H9 (cell line): ENCODE data around the gene SOX8. TPM values are rescaled to one million over a fixed set of nuclear protein-coding genes. Genes with fewer than 3 reads are reported as not detected.
"Not testable (repeated sequence)": the region's sequence is repeated elsewhere in the genome, so short reads cannot be mapped to it uniquely, and the experiment has no call there.

Experiments
- DNase-seq: peaks from one replicate; pipeline ENCODE4 v3.0.0-alpha.2; 2017
- H2AFZ ChIP-seq: one replicate; pipeline ENCODE4 v1.6.1; 2013; ENCODE audit warnings: mild to moderate bottlenecking, low read length, control low read depth, moderate library complexity
- H2AK5ac ChIP-seq: 2 replicates; pipeline ENCODE4 v1.6.1; 2013; ENCODE audit warnings: low read length, control low read depth, mixed read lengths; ENCODE audit not compliant: insufficient read length
- H2BK120ac ChIP-seq: one replicate; pipeline ENCODE4 v1.6.1; 2013; ENCODE audit warnings: low read depth, mild to moderate bottlenecking, low read length, control low read depth, inconsistent platforms; ENCODE audit not compliant: poor library complexity, severe bottlenecking
- H2BK12ac ChIP-seq: 2 replicates; pipeline ENCODE4 v1.6.1; 2013; ENCODE audit warnings: low read length, control low read depth, mixed read lengths, low read depth; ENCODE audit not compliant: insufficient read length
- H2BK15ac ChIP-seq: 2 replicates; pipeline ENCODE4 v1.6.1; 2013; ENCODE audit warnings: low read depth, low read length, control low read depth
- H2BK20ac ChIP-seq: one replicate; pipeline ENCODE4 v1.6.1; 2013; ENCODE audit warnings: low read depth, mild to moderate bottlenecking, low read length, control low read depth, inconsistent platforms; ENCODE audit not compliant: poor library complexity, severe bottlenecking
- H2BK5ac ChIP-seq: 2 replicates; pipeline ENCODE4 v1.6.1; 2013; ENCODE audit warnings: low read length, control low read depth, mixed read lengths; ENCODE audit not compliant: insufficient read length
- H3K14ac ChIP-seq: 2 replicates; pipeline ENCODE4 v1.6.1; 2013; ENCODE audit warnings: low read length, control low read depth; ENCODE audit not compliant: insufficient read depth
- H3K18ac ChIP-seq: 2 replicates; pipeline ENCODE4 v1.6.1; 2013; ENCODE audit warnings: low read depth, mild to moderate bottlenecking, mixed read lengths, low read length, control low read depth; ENCODE audit not compliant: insufficient read length
- H3K23ac ChIP-seq: 2 replicates; pipeline ENCODE4 v1.6.1; 2013; ENCODE audit warnings: low read length, control low read depth, mixed read lengths, low read depth; ENCODE audit not compliant: insufficient read length
- H3K23me2 ChIP-seq: 2 replicates; pipeline ENCODE4 v1.6.1; 2013; ENCODE audit warnings: low read depth, mild to moderate bottlenecking, mixed read lengths, low read length, control low read depth; ENCODE audit not compliant: insufficient read length, poor library complexity, severe bottlenecking
- H3K27ac ChIP-seq: 2 replicates; pipeline ENCODE4 v1.5.1; 2013; ENCODE audit warnings: low read length, control low read depth, mixed read lengths, low read depth; ENCODE audit not compliant: insufficient read length
- H3K27me3 ChIP-seq: 2 replicates; pipeline ENCODE4 v1.6.1; 2013; ENCODE audit warnings: low read length, control low read depth, inconsistent platforms; ENCODE audit not compliant: insufficient read depth
- H3K4ac ChIP-seq: 2 replicates; pipeline ENCODE4 v1.6.1; 2013; ENCODE audit warnings: low read depth, mild to moderate bottlenecking, control low read depth, inconsistent platforms, low read length, moderate library complexity
- H3K4me1 ChIP-seq: 2 replicates; pipeline ENCODE4 v1.6.1; 2013; ENCODE audit warnings: low read length, control low read depth, inconsistent platforms; ENCODE audit not compliant: insufficient read depth
- H3K4me2 ChIP-seq: 2 replicates; pipeline ENCODE4 v1.6.1; 2013; ENCODE audit warnings: low read length, control low read depth, mixed read lengths; ENCODE audit not compliant: insufficient read length, insufficient read depth
- H3K56ac ChIP-seq: 2 replicates; pipeline ENCODE4 v1.6.1; 2013; ENCODE audit warnings: low read depth, mild to moderate bottlenecking, mixed read lengths, low read length, control low read depth; ENCODE audit not compliant: insufficient read length
- H3K79me1 ChIP-seq: 2 replicates; pipeline ENCODE4 v1.6.1; 2013; ENCODE audit warnings: low read depth, mild to moderate bottlenecking, moderate library complexity, low read length, control low read depth, inconsistent platforms; ENCODE audit not compliant: insufficient read depth, poor library complexity, severe bottlenecking
- H3K79me2 ChIP-seq: 2 replicates; pipeline ENCODE4 v1.6.1; 2013; ENCODE audit warnings: low read length, control low read depth, inconsistent platforms; ENCODE audit not compliant: insufficient read depth
- H3K9ac ChIP-seq: 2 replicates; pipeline ENCODE4 v1.6.1; 2013; ENCODE audit warnings: low read length, control low read depth, mixed read lengths; ENCODE audit not compliant: insufficient read length; ENCODE audit errors: extremely low read depth
- H3K9me3 ChIP-seq: one replicate; pipeline ENCODE4 v1.6.1; 2013; ENCODE audit warnings: low read depth, low read length, inconsistent platforms; ENCODE audit not compliant: control insufficient read depth
- H3T11ph ChIP-seq: one replicate; pipeline ENCODE4 v1.6.1; 2013; ENCODE audit warnings: mild to moderate bottlenecking, low read length, control low read depth, inconsistent platforms
- H4K20me1 ChIP-seq: one replicate; pipeline ENCODE4 v1.6.1; 2013; ENCODE audit not compliant: control insufficient read depth, insufficient read length, insufficient read depth
- H4K5ac ChIP-seq: 2 replicates; pipeline ENCODE4 v1.6.1; 2013; ENCODE audit warnings: low read depth, mild to moderate bottlenecking, mixed read lengths, low read length, control low read depth; ENCODE audit not compliant: insufficient read length
- H4K8ac ChIP-seq: replicated peaks from 2 replicates; pipeline ENCODE4 v1.6.1; 2013; ENCODE audit warnings: low read length, control low read depth, mixed read lengths, low read depth; ENCODE audit not compliant: insufficient read length
- H4K91ac ChIP-seq: 2 replicates; pipeline ENCODE4 v1.6.1; 2013; ENCODE audit warnings: low read depth, mild to moderate bottlenecking, moderate library complexity, mixed read lengths, low read length, control low read depth; ENCODE audit not compliant: insufficient read length
- H3K27ac Mint-ChIP-seq, 3 experiments: 2 replicates in 2 of 3; 3 replicates in 1 of 3; pipeline ENCODE4 v1.8.0; 2020 to 2021; ENCODE audit warnings: mixed read lengths in 3 of 3, mild to moderate bottlenecking in 1 of 3, moderate library complexity in 1 of 3
- H3K27me3 Mint-ChIP-seq: 2 replicates; pipeline ENCODE4 v1.8.0; 2021; ENCODE audit warnings: low read depth, mild to moderate bottlenecking, moderate library complexity, mixed read lengths
- H3K36me3 Mint-ChIP-seq, 3 experiments: 2 replicates in 2 of 3; 3 replicates in 1 of 3; pipeline ENCODE4 v1.8.0; 2020 to 2021; ENCODE audit warnings: low read depth in 3 of 3, mixed read lengths in 3 of 3; ENCODE audit not compliant: insufficient read depth in 1 of 3
- H3K4me1 Mint-ChIP-seq, 2 experiments: 2 replicates each; pipeline ENCODE4 v1.8.0; 2020; ENCODE audit warnings: mixed read lengths in 2 of 2
- H3K4me3 Mint-ChIP-seq, 2 experiments: 2 replicates in 1 of 2; 3 replicates in 1 of 2; pipeline ENCODE4 v1.8.0; 2020 to 2021; ENCODE audit warnings: mild to moderate bottlenecking in 2 of 2, mixed read lengths in 2 of 2, moderate library complexity in 1 of 2
- H3K9me3 Mint-ChIP-seq, 2 experiments: 2 replicates in 1 of 2; 3 replicates in 1 of 2; pipeline ENCODE4 v1.8.0; 2020; ENCODE audit warnings: mild to moderate bottlenecking in 2 of 2, mixed read lengths in 2 of 2, moderate library complexity in 1 of 2
- WGBS: extraction: QIAGEN DNeasy Blood & Tissue Kit; methylation state at CpG from one replicate; pipeline ENCODE4 v1.1.7; 2013; ENCODE audit warnings: missing lambda C conversion rate, low lambda C conversion rate, mixed read lengths; ENCODE audit not compliant: insufficient read length; ENCODE audit errors: extremely low coverage; 5-methylcytosine and 5-hydroxymethylcytosine counted together
- total RNA-seq: library from RNA; stranded (reverse); gene quantifications from 2 replicates; pipeline ENCODE4 v1.2.1, GENCODE V29; 2021
- TF ChIP-seq, protein P1 (sequence below): fragments of 200-600 bp; sonication (generic); conservative IDR thresholded peaks from 3 replicates; pipeline ENCODE4 v1.8.0; 2021; ENCODE audit warnings: antibody characterized with exemption, mild to moderate bottlenecking

SOX8 gene
- total RNA-seq, 1 experiment from 2014 or later = 8.9 TPM

DNA sequence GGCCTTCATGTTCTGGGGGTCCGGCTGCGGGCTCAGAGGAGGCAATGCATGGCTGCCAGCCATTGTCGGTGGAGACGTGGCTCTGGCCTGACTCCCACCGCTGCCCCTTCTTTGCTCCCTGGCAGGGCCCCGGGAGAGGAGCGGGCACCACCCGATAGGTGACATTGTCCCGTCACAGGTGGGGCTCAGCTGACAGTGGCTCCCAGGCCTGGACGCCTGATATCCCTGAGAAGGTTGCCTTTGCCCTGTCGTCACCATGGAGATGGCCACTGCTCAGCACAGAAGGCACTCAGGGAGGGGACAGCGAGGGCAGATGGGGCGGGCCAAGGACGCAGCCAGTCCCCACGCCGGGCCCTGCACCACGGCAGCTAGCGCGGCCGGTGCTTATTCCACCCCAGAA is 42.6 kb downstream of the SOX8 start:
- no peak overlapping the region for H3K4ac ChIP-seq
- no peaks in the 10 kb centered on the region for H3K9me3 ChIP-seq
- no peaks in the 10 kb centered on the region for H3K79me2 ChIP-seq
- Mint-ChIP-seq H3K4me3 (no peak overlapping the region), H3K9me3 (no peaks in the 10 kb centered on the region), H3K36me3 (no peaks in the 10 kb centered on the region), H3K4me1 (no peaks in the 10 kb centered on the region), H3K27ac (no peak overlapping the region), H3K27me3 (peaks cover 4% of the 10 kb centered on the region; the same call in 1 of the 2 replicates)
- TF ChIP-seq, protein P1, sequence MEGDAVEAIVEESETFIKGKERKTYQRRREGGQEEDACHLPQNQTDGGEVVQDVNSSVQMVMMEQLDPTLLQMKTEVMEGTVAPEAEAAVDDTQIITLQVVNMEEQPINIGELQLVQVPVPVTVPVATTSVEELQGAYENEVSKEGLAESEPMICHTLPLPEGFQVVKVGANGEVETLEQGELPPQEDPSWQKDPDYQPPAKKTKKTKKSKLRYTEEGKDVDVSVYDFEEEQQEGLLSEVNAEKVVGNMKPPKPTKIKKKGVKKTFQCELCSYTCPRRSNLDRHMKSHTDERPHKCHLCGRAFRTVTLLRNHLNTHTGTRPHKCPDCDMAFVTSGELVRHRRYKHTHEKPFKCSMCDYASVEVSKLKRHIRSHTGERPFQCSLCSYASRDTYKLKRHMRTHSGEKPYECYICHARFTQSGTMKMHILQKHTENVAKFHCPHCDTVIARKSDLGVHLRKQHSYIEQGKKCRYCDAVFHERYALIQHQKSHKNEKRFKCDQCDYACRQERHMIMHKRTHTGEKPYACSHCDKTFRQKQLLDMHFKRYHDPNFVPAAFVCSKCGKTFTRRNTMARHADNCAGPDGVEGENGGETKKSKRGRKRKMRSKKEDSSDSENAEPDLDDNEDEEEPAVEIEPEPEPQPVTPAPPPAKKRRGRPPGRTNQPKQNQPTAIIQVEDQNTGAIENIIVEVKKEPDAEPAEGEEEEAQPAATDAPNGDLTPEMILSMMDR = no peak
- no peak overlapping the region for H3K56ac ChIP-seq
- H3K27ac ChIP-seq = no peak overlapping the region
- H2BK120ac ChIP-seq = no peak overlapping the region
- no peak overlapping the region for H3K14ac ChIP-seq
- no peak overlapping the region for H4K5ac ChIP-seq
- no peak overlapping the region for H3K9ac ChIP-seq
- no peak overlapping the region for H2AFZ ChIP-seq
- no peak overlapping the region for H2BK15ac ChIP-seq
- DNase-seq = no peak
- H2BK5ac ChIP-seq = no peak overlapping the region
- no peak overlapping the region for H3K23ac ChIP-seq
- H4K91ac ChIP-seq = no peak overlapping the region
- no peaks in the 10 kb centered on the region for H3K4me1 ChIP-seq
- no peak overlapping the region for H3T11ph ChIP-seq
- WGBS = no CpG with 5 or more reads among the region's 20 CpGs
- no peak overlapping the region for H4K8ac ChIP-seq
- H3K79me1 ChIP-seq = no peaks in the 10 kb centered on the region
- no peaks in the 10 kb centered on the region for H3K27me3 ChIP-seq
- no peak overlapping the region for H3K18ac ChIP-seq
- H2BK12ac ChIP-seq = no peak overlapping the region
- H2BK20ac ChIP-seq = no peak overlapping the region
- H3K23me2 ChIP-seq = no peaks in the 10 kb centered on the region
- no peak overlapping the region for H3K4me2 ChIP-seq
- H2AK5ac ChIP-seq = no peak overlapping the region
- H4K20me1 ChIP-seq = no peaks in the 10 kb centered on the region

DNA sequence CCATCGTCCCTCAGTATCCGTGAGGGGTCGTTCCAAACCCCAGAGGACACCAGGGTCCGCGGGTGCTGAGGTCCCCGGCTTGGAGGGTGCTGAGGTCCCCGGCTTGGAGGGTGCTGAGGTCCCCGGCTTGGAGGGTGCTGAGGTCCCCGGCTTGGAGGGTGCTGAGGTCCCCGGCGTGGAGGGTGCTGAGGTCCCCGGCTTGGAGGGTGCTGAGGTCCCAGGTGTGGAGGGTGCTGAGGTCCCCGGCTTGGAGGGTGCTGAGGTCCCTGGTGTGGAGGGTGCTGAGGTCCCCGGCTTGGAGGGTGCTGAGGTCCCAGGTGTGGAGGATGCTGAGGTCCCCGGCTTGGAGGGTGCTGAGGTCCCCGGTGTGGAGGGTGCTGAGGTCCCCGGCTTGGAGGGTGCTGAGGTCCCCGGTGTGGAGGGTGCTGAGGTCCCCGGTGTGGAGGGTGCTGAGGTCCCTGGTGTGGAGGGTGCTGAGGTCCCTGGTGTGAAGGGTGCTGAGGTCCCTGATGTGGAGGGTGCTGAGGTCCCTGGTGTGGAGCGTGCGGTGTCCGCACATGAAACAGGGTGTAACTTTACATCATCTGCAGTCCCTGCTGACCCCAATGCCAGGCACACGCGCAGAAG is 43.7 kb downstream of the SOX8 start:
- H3K18ac ChIP-seq, H3K27me3 Mint-ChIP-seq, H3K36me3 Mint-ChIP-seq, H4K8ac ChIP-seq, H3K27ac ChIP-seq, H4K20me1 ChIP-seq, H3K4me1 Mint-ChIP-seq, H2BK20ac ChIP-seq, H3T11ph ChIP-seq, H3K4me2 ChIP-seq, H3K27ac Mint-ChIP-seq, H3K23me2 ChIP-seq, H2BK15ac ChIP-seq, H4K5ac ChIP-seq, H3K4ac ChIP-seq, H3K4me1 ChIP-seq, H3K9me3 Mint-ChIP-seq, H4K91ac ChIP-seq, H2AFZ ChIP-seq, H3K79me2 ChIP-seq, H3K79me1 ChIP-seq, H2BK5ac ChIP-seq, H3K23ac ChIP-seq, H3K4me3 Mint-ChIP-seq, H3K9ac ChIP-seq, H3K14ac ChIP-seq, H2BK120ac ChIP-seq, H2AK5ac ChIP-seq, H3K27me3 ChIP-seq, H2BK12ac ChIP-seq, H3K9me3 ChIP-seq, H3K56ac ChIP-seq: not testable (repeated sequence)
- WGBS = no CpG with 5 or more reads among the region's 24 CpGs
- peak; percentile 66 for DNase-seq
